GM11168 (cell line): ENCODE measurements around the gene FAHD1.
"Not testable (repeated sequence)": the region's sequence is repeated elsewhere in the genome, so short reads cannot be mapped to it uniquely, and the experiment has no call there.

Experiments
- in situ Hi-C: fragments of 300-500 bp; cut with MboI; formaldehyde crosslinking; loops from one replicate; pipeline ENCODE4 v1.12.0; 2022; ENCODE audit warnings: low sequenced_read_pairs; ENCODE audit not compliant: unreplicated experiment

Gene FAHD1

DNA sequence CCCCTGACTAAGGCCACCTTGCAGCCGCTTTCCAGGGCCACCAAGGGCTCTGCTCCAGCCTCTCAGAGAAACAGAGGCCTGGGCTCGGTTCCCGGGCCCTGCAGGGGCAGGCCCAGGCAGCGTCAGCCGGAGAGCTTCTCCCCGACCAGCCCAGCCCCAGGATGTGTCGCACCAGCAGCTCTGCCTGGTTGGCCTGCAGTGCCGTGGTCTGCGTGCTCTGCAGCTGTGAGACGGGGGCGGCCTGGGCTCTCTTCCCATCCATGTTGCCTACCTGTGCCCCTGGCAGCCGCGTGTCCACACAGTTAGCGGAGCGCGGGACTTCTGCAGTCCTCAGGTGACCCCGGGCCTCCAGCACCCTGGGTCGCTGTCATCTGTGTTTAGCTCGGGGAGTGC lies 38.3 kb upstream of the FAHD1 start:
- in situ Hi-C loops = no loop called here

DNA sequence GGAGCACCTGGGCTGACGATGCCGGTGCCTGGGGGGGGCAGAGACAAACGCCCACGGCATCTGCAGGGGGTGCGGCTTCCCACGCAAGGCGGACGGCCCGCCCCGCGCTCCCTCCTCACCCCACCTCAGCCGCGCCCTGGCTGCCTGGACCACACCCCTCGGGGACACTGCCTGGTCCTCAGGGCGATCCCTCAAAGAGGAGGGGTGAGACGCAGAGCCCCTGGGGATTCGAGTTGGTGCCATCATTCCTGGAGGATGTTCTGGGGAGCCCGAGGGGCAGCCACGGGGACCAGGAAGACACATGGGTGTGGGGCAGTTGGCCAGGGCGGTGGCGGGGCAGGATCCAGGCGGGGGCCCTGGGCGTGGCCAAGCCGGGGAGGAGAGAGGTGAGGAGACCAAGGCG lies 37.4 kb upstream of the FAHD1 start:
- in situ Hi-C loops = no loop called here

DNA sequence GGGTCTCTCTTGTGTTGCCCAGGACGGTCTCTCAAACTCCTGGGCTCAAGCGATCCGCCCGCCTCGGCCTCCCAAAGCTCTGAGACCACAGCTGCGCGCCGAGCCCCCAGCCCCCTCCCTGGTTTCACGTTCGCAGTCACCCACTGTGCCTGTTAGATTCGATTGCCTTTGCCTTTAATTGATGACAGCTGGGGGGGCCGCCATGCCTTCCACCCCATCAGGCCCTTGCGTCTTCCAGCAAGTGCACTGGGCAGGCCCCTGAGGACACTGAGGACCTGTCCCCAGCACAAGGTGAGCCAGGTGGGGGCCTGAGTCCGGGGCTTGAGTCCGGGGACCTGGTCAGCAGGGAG lies 36.8 kb upstream of the FAHD1 start:
- in situ Hi-C loops = no loop called here

DNA sequence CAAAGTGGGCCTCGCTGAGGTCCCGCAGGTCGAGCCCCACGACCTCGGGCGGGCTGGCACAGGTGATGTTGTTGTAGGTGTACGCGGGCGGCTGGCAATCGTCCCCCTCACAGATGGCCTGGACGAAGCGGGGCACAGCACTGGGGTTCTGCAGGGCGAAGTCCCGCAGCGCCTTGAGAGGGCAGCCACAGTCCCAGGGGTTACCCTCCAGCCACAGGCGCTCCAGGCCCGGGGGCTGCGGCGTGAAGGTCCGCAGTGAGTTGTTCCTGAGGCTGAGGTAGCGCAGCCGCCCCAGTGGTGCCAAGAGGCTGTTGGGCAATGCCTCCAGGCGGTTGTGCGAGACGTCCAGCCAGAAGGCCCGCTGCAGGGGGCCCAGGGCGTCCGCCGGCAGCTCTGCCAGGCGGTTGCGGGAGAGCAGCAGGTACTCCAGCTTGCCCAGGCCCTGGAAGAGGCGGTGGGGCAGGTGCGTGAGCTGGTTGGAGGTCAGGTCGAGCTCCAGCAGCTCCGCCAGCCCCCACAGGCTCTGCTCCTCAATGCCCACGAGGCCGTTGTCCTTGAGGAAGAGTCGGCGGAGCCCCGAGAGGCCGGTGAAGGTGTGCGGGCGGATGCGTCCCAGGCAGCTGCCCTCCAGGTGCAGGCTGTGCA lies 36.3 kb upstream of the FAHD1 start:
- in situ Hi-C loops = no loop called here

DNA sequence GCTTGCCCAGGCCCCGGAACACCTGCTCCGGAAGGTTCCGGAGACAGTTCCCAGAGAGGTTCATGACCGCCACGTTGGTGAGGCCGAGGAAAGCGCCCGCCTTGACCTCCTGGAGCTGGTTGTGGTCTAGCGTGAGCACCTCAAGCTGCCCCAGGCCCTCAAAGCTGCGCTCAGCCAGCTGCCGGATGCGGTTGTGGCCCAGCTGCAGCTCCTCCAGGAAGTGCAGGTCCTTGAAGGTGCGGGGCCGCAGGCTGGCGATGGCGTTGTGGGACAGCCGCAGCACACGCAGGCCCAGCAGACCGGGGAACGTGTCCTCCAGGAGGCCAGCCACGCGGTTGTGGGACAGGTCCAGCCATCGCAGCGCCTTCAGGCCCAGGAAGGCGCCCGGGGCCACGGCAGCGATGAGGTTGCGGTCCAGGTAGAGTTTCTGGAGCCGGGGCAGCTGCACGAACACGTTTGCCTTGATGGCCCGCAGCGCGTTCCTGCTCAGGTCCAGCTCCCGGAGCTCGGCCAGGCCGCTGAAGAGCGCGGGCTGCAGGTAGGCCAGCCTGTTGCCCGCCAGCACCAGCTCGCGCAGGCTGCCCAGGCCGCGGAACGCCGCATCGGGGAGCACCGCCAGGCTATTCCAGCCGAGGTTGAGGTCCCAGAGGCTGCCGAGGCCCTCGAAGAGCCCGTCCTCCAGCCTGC lies 35.6 kb upstream of the FAHD1 start:
- in situ Hi-C loops = no loop called here

DNA sequence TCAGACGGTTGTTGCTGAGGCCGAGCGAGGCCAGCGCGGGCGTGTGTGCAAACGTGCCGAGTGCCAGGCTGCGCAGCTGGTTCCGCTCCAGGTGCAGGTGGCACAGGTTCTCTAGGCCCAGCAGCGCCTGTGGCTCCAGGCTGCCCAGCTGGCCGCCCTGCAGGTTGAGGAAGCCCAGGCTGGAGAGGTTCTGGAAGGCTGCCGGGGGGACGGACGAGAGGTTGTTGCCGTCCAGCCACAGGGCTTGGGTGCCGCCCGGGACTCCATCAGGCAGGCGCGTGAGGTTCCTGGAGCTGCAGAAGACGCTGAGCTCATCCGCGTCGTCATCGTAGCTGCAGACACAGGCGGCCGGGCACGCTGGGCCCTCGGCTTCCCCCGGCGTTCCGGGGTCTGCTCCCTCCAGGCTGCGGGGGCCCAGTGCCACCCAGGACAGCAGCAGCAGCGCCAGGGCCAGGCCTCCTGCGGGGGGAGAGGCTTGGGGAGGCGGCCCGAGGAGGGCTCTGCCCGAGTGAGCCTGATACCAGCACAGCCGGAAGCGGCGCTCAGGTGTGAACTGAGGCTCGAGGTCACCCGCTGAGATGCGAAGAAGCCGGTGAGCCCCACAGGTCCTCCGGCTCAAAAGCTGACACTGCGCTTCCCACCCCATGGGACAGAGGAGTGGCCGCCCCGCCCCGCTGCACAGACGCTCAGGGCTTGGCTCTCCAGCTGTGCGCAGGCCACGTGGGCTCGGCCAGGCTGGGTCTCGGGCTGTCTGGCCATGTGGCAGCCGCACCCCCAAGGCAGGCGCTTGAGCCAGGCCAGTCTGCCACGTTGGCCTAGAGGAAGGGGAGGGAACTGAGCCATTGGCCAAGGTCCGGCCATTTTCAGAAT lies 34.8 kb upstream of the FAHD1 start:
- in situ Hi-C loops = no loop called here

DNA sequence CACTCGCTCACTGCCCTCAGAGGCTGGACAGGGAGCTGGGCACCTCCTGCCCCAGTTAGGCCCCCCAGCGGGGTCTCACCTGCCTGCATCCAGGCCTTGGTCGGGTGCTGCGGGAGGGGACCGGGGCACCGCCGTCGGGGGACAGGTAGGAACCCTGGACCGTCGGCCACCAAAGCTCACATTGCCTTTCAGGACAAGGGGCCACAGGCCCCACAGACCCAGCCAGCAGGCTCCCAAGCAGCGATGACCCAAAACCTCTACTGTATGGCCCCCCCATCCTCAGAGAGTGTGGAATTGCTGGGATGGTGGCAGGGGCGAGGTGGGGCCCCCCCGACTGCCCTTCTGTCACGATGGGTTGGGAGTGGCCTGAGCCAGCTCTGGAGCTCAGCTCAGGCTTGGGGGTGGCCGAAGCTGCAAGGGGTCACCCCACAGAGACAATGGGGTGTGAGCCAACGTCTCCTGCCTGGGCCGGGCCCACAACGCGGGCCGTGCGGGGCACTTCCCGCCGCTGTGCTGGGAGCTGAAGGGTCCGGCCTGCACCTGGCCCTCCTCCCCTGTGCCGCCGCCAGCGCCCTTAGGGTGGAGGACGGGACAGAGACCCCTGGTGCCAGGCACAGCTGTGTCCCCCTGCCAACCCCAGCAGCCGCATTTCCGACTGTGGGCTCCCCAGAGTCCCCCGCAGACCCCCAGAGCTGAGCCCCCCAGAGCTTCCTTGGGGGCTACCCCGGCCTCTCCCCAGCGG lies 34.0 kb upstream of the FAHD1 start:
- in situ Hi-C loops = no loop called here

DNA sequence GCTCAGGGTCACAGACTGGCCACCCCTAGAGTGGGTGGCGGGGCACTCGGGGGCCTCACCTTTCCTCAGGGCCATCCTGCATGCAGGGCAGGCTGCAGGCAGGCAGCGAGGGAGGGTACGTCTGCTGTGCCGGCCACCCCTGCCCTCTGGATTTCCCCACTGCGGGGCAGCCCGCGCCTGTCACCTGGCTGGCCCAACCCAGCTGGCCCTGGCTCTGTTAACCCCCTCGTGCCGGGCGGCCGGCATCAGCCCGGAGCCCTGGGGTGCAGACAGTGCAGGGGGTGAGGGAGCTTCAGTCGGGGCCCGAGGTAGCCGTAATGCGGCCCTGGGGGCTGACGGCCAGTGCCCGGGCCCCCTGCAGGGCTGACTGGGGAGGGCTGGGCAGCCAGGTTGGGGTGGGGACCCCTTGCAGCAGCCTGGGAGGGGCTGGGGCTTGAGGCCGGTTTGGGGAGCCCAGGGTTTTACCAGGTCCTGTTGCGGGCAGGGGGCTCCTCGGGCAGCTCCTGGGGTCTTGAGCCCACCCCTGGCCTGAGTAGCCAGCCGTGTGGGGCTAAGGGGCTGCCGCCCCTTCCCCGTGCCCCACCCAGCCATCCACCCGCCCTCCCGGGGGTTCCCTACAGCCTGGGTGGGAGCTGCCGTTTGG lies 33.3 kb upstream of the FAHD1 start, which contains the start of gene IGFALS:
TSS of gene IGFALS (minus strand) at position 128 of the 643 bp plus-strand sequence. CDS start at position 75, 53 bp downstream.
- in situ Hi-C loops = no loop called here

DNA sequence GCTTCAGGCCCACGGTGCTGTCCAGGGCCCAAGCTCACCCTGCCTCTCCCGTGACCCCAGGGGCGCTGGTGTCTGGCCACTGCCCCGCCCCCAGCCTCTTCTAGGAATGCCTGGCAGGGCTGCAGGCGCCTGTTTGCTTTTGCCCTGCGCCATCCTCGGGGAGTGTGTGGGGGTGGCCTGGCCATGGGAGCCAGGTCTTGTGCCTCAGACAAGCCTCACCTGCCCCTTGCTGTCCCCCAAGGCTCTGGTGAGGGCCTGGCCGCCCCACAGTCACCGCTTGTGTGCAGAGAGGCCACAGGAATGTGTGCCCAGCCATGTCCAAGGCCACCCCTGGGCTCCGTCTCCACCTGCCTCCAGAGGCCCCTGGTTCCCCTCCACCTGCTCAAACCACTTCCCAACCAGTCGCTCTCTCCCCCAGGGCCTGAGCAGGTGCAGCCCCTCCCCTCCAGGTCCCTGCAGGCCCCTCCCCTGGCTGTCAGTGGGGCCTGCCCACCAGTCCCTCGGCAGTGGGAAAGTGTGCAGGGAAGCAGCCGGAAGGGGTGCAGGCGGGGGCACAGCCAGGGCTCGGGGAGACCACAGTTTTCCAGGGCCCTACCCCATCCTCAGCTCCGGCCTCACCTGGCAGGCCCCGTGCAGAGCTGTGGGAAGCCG lies 32.7 kb upstream of the FAHD1 start:
- in situ Hi-C loops = no loop called here

DNA sequence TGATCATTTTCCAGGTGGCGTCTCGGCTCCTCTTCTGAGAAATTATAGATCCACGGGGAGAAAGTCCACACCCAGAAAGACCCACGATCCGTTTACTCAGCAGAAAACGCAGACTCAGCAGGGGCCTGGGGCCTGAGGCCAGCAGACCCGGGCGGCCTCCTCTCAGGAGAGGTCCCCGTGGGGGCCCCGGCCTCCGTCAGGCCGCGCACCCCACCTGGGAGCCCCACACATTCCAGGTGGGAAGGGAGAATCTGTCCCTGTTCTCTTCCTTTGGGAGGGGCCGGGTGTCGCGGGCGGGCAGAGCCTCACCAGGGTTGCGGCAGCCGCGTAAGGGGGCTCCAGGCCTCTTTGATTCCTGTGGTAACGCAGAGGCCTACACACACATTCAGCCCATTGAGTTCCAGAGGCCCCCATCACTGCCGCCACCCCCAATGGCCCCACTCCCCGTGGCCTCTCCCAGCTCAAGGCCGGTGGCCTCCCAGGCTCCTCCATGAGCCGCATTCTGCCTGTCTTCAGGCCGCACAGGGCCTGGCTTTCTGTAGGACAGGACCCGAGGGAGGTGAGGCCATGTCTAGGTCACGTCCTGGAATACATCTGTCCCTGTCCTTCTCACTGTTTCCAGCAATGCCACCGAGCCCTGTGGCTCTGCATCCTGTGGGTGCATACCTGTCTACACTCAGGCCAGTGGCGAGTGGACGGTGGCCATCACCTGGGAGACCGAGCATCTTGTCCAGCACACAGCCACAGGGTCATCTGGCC lies 31.9 kb upstream of the FAHD1 start:
- in situ Hi-C loops = no loop called here

DNA sequence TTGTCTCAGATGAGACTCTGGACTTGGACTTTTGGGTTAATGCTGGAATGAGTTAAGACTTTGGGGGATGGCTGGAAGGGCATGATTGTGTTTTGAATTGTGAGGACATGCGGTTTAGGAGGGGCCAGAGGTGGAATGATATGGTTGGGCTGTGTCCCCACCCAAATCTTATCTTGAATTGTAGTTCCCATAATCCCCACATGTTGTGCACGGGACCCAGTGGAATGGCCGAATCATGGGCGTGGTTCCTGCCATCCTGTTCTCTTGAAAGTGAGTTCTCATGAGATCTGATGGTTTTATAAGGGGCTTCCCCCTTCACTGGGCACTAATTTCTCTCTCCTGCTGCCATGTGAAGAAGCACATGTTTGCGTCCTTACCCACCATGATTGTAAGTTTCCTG lies 27.7 kb upstream of the FAHD1 start:
- in situ Hi-C loops = not testable (repeated sequence)

DNA sequence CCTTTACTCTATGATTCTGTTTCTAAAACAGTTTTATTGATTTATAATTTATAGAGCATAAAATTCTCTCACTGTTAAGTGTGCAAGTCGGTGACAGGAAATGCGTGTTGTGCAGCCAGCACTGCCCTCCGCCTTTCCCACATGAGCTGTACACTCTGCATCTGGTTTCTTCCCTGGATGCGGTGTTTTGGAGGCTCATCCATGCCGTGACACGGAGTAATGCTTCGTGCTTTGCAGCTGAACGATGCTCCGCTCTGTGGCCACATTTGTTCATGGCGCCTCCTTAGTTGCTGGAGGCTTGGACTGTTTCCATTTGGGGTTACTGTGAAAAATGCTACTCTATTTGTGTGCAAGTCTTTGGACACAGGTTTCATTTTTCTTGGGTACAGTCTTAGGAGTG lies 26.3 kb upstream of the FAHD1 start:
- in situ Hi-C loops = no loop called here

DNA sequence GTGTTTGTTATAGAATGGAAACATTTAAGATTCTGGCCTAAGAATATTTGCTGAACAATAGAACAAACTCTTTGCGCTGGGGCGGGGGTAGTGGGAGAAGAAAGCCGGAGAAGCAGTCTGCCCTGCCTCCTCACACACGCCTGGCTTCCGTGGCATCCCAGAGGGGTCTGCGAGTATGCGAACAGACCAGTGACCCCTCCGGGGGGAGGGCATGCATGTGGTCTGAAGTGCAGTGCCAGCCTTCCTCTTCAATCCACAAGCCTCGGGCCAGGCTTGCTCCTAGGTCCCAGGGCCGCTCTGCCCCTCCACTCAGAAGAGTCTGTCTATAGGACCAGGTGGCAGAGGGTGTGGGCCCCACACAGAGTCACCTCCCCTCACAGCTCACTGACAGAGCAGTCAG lies 19.4 kb upstream of the FAHD1 start:
- in situ Hi-C loops = no loop called here

DNA sequence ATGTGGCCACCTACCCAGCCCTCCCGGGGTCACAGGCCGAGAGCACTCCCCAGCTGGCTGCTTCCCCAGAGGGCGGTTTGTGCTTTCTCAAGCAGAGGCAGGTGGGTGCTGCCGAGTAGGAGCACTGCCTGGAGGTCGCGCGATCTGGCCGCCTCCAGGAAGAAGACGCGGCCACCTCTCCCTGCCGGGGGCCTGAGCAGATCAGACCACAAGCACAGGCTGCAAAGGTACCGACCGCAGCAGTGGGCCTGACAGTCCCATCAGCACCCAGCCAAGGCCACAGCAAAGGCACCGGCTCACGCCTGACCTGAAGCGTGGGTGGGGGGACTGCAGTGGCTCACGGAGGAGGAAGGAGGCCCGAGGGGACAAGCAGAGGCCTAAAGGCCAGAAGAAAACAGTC lies 18.3 kb upstream of the FAHD1 start:
- in situ Hi-C loops = no loop called here

DNA sequence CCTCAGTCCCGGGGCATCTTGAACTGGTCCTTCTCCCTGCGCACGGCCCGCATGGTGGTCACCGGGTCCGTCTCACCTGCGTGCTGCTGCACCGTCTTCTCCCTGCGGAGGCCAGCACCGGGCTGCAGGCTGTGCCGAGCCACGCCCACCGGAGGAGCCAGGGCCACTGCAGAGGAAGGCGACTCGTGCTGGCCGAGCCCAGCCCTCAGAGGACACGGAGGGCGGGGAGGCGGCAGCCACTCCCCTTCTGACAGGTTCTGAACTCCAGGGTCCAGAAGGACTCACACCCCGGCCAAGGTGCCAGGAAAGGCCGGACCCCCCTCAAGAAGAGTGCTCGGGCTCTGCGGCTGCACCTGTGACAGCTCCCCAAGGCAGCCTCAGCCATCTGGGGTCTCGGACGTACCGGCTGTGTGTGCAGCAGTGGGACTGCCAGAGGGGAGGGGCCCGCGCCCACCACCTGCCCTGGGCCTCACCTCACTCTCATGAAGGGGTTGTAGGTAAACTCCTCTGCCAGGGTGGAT lies 17.7 kb upstream of the FAHD1 start:
- in situ Hi-C loops = no loop called here

DNA sequence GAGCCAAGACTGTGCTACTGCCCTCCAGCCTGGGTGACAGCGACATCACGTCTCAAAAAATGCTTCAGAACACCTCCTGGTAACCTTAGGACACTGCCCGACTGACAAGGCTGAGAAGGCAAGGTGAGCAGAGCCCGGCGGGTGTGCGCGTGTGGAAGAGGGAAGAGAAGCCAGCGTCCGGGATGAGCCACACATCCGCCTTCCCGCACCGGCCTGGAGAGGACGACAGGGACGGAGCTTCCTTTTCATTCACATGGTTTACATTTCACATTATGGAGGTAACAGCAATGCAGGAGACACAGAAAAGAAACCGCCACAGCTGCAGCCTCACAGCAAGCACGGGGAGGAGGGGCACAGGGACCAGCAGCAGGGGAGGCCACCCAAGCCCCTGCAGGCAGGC lies 16.9 kb upstream of the FAHD1 start:
- in situ Hi-C loops = no loop called here

DNA sequence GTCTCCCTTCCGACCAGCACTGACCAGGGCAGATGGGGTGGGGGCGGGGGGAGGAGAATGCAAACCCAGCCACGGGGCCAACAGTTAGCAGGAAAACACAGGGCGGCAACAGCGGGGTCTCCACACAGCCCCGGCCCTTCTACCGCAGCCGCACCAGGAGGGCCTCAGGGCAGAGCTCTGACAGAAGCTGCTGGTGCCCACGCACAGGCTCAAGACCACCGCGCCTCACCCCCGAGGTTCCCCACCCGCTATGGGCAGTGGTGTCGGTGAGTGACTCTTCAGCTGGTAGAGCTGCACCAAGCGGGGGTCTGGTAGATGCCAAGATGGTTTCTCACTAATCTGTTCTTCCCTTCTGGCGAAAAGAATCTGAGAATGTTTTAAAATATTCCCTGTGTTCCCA lies 16.5 kb upstream of the FAHD1 start:
- in situ Hi-C loops = no loop called here

DNA sequence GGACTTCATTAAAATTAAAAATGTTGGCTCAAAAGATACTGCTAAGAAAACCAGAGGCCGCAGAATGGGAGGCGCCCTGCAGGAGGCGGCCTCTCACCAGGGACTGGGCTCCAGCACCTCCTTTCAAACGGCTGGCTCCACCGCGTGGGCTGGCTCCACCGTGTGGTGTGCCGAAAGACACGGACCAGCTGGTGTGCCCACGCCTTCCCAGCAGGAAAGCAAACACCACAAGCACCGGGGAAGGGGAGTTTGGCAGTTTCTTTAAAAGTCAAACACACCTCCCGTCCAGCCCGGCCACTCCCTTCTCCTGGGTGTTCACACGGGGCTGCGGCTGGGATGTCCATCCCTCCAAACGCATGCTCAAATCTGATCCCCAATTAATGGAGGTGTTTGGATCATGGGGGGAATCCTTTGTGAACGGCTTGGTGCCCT lies 14.3 kb upstream of the FAHD1 start:
- in situ Hi-C loops = no loop called here

DNA sequence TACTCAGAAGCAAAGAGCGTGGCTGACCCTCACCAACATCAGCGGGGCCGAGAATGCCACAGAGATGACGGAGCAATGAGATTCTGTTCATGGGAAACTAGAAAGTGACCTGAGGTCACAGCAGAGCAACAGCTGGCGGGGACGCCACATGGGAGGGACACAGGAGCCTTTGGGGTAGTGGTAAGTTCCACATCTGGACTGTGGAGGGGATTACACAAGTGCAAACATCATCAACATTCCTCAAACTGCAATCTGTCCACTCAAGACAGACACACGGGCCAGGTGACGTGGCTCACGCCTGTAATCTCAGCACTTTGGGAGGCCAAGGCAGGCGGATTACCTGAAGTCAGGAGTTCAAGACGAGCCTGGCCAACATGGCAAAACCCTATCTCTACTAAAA lies 11.5 kb upstream of the FAHD1 start:
- in situ Hi-C loops = no loop called here
